Activated CD4-positive, alpha-beta T cell treated with anti-CD3 and anti-CD28 coated beads, Interleukin-2, amount 50 U/mL, for 16 hours (primary cell): ENCODE results near the gene OR6C76.
"Not testable (repeated sequence)": the region's sequence is repeated elsewhere in the genome, so short reads cannot be mapped to it uniquely, and the experiment has no call there.

Experiments used
- DNase-seq: peaks from one replicate; pipeline ENCODE4 v3.0.0-alpha.2; 2020

OR6C76 gene

DNA sequence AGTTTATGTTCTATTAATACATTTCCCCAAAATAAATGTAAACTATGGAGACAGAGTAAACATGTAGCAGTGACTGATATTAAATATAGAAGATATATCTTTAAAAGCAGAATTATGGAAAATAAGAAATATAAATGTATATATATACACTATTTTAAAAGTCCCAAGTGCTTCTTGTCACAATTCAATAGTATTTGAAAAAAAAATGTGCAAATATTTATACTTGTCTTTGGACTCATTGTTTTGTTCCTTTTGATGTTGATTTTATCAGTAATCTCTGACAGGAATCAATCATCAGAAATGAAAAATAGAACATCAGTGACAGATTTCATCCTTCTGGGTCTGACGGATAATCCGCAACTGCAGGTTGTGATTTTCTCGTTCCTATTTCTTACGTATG lies at the start of gene OR6C76:
TSS of gene OR6C76 (plus strand) at position 301 of the 400 bp plus-strand sequence. CDS start at position 301, 0 bp downstream.
- no peak for DNase-seq

DNA sequence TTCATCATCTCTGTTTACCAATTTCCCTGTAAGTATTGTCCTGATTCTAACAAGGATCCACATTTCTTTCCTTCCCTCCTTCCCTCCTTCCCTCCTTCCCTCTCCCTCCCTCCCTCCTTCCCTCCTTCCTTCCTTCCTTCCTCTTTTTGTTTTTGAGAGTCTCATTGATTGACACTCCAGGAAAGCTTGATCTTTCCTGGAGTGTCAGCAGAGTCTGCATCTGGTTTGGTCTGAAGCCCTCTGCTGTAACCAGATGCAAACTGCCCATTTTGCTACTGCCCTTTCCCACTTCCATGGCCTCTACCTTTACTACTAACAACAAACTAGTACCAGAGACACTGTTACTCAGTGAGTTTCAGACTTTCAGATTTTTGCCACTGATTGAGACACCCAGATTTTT lies 40.2 kb upstream of the OR6C76 start:
- DNase-seq: no peak

DNA sequence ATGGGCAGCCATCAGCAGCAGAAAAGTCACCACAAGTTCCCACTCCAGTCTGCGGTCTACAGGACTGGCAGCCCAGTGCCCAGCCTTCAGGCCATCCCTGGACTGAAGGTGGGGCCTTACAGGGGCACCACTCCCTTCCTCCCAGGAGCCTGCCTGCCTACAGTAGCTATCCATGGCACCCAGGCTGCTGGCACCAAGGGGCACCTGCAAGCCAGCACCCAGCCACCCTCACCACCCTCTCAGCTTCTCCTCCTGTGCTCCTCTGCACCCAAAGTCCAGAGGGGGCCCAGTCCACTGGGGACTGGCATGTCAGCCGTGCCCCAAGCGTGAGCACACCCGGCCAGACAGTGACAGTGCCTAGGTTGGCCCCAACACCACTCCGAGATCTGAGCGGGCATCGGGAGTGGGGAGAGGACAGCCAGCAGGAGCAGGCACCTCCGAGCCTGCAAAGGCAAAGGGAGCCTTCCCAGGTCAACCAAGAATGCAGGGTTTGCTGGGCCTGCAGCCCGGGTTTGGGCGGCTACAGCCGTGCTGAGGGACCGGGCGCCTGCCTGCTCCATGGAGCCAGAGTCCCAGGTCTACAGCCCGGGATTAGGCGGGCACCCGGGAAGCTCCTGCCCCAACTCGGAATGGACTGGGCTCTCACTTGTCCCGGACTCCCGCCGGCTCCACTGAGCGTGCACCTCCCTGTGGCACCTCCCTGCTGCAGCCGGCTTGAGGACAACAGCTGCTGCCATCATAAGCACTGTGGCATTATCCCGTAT lies 33.8 kb upstream of the OR6C76 start:
- DNase-seq: no peak

DNA sequence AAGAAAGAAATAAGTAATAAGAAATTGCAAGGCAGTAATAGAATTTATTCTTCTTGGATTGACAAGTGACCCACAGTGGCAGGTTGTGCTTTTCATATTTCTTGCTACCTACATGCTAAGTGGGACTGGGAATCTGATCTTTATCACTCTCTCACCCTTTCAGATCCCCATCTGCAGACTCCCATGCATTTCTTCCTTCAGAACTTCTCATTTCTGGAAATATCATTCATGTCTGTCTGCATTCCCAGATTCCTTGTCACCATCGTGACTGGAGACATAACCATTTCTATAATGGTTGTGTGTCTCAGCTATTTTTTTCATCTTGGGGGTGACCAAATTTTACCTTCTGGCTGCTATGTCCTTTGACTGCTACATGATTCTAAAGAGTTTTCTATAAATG lies 29.7 kb upstream of the OR6C76 start:
- DNase-seq: no peak

DNA sequence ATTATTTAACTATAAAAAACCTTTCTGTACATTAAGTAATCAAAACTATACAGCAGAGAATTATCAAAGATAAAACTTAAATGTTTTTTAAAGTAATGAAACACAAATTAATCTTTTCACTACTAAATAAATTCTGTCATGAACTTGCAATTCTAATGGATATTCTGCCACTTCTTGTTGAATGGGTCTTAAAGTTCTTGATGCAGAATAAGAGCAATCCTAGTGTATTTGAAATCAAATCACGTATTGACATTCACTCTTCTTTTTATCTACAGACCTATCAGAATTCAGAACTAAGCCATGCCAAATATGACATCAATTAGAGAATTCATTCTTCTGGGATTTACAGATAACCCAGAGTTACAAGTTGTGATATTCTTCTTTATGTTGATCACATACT lies 25.8 kb upstream of the OR6C76 start, which contains the start of gene OR6C65:
TSS of gene OR6C65 (plus strand) at position 301 of the 400 bp plus-strand sequence. CDS start at position 301, 0 bp downstream.
- DNase-seq: no peak

DNA sequence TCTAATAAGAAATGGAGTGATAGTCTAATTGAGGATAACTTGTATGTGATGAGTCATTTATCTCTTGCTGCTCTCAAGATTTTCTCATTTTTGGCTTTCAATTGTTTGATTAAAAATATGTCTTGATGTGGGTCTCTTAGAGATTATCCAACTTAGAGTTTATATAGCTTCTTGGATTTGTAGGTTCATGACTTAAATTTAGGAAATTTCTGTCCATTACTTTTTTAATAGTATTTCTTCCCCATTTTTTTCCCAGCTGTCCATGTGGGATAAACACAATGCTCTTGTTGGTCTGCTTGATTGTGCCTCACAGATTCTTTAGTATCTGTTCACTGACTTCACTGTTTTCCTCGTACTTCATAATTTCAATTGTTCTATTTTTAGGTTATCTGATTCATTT lies 18.2 kb upstream of the OR6C76 start:
- DNase-seq: no peak

DNA sequence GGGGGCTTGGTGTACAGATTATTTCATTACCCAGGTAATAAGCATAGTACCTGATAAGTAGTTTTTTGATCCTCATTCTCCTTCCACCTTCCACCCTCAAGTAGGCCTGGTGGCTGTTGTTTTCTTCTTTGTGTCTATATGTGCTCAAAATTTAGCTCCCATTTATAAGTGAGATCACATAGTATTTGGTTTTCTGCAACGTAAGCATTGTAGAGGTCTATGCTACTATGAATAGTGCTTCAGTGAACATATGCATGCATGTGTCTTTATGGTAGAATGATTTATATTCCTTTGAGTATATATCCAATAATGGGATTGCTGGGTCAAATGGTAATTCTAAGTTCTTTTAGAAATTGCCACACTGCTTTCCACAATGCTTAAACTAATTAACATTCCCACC lies 16.9 kb upstream of the OR6C76 start:
- not testable (repeated sequence) for DNase-seq

DNA sequence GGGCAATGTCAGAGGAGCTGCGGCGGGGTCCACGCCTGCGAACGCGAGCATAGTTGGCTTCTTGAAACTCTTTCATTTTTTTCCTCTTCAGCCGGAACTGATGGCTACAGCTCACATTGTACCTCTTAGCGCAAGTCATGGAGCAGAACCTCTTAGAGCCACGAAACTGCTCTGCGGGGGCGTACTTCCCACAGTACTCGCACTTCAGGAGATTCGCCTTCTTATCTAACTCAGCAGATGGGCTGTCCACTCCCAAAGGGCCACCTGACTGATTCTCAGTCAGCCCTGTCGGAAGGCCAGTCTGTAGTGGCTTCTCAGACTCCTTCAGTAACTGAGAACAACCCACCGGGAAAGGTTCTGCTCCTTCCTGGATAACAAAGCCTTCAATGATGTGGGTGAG lies 13.9 kb upstream of the OR6C76 start:
- not testable (repeated sequence) for DNase-seq

DNA sequence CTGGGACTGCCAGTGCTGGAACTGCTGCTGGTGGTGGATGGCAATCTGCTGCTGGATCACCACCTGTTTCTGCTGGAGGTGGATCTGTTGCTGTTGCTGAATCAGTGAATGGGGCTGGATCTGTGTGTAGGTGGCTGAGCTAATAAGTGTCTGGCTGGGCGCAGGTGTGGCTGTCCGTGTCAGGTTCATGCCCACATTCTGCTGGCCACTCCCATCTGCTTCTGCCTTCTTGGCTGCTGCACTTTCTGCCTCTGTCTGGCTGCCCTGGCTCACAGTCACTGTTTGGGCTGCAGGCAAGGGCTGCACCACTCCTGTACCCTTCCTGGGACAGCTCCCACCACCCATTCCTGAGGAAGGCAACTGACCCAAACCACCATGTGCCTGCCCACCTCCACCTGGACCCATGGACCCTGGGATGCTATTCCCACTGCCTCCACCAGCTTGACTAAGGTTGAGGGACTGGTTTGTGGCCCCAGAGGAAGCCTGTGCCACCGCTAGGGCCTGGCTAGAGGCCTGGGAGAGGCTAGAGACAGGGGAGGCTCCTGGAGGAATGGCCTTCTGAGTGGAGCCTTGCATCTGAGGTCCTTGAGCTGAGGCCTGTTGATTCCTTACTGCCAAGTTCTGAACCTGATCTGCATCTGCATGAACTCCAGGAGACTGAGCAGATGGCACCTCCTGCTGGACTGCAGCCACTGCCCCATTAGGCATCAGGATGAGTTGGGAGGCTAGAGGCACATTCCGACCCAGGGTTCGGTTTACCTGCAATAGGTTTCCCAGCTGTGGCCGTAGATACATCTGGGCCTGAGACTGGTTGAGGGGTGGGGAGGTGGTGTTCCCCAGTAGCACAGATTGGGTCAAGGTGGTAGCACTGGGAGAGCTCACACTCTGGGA lies 12.3 kb upstream of the OR6C76 start:
- not testable (repeated sequence) for DNase-seq

DNA sequence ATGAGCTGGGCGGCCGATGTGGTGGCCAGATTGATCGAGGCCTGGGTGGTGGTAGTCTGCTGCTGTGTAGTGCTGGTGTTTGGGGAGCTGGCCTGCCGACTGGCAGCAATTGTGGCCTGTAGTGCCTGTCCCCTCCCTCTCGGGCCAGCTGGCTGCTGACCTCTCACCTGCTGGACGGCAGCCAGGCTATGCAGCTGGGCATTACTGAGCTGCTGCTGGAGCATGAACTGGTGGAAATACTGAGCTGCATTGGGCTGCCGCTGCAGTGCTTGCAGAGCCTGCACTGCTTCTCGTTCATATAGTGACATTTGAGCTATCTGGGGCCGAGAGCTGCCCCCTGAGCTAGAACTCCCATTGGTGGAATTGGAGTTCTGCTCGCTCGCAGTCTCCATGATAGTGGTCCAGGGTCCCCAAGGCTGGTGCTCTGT lies 11.6 kb upstream of the OR6C76 start:
- not testable (repeated sequence) for DNase-seq

DNA sequence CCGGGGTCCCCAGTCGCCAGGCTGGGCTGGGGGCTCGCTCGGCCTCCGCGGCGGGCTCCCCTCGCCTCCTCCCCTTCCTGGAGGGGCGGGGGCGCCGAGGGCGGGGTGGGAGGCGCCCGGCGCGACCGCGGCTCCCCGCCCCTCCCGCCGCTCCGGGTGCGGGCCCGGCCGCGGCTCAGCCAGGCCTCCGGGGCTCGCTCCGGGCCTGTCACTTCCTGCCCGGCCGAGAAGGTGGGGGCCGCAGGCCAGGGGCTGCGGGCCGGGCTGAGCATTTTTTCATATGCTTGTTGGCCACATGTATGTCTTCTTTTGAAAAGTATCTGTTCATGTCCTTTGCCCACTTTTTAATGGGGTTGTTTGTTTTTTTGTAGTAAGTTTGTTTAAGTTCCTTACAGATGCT lies 11.2 kb upstream of the OR6C76 start:
- DNase-seq: not testable (repeated sequence)

DNA sequence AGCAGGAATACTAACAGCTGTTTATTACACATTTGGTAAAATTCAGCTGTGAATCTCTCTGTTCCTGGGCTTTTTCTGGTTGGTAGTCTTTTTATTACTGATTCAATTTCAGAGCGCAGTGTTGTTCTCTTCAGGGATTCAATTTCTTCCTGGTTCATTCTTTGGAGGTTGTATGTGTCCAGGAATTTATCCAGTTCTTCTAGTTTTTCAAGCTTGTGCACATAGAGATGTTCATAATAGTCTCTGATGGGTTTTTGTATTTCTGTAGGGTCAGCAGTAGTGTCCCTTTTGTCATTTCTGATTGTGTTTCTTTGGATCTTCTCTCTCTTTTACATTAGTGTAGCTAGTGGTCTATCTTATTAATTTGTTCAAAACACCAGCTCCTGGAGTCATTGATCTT lies 9.1 kb upstream of the OR6C76 start:
- DNase-seq: no peak

DNA sequence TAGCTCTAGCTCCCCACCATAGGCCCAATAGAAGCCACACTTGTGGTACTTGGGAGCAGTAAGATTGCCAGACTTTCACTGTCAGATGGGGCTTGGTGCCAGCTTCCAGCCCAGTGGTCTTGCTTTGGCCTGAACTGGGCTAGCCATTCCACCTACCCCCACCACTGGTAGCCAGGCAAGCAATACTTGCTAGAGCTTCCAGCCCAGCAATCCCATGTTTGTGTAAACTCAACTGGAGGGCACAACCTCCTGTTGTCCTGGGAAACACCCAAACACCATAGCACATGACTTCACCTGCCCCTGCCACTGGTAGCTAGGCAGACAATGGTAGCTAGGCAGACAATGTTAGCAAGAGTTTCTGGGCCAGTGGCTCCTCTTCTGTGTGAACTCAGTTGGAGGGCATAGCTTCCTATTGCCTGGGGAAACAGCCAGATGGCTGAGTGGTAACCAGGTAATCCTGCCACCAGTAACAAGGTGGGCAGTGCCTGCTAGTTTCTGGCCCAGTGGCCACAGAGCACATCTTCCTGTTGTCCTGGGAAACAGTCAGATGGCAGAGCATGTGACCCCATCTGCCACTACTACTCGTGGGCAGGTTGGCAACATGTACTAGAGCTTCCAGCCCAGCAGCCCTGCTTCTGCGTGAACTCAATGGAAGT lies 5.6 kb upstream of the OR6C76 start:
- DNase-seq: no peak

DNA sequence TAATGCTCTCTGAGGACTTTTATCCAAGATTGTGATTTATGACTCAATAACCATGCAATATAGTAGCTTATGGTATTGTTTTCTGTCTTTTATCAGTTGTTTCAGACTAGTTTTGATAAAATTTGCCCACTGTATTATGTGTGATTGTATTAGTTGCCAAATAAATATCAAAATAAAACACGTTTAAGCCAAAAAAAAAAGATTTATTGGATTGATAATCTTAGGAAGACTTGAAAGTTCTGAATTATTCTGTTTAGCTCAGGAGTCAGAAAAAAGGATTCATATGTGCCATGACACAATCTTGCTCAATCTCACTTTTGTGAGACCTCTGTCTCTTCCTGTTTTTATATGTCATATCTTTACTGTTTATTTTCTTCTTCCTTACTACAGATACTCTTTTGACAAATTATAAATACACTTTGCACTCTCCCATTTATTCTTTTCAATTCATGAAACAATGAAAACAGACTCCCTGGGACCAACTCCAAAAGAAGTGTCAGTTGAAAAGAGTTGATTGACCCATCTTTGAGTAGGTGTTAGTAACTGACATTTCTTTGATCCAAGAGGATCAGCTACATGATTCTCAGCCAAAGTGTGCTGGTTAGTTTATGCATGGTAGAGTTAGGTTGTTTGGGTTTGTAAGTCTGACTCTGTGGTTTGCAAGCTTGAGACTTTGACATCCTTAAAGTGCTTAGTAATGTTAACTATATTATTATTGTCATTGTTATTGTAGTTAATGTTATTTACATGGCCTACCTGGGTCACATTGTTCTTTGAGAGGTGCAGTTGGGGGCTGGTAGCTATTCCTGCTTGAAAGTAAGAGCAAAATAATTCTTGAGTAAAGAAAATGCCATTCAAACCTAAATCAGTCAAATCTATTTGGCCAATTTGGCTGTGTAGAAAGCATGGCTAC lies 2.5 kb downstream of the OR6C76 start:
- DNase-seq: no peak

DNA sequence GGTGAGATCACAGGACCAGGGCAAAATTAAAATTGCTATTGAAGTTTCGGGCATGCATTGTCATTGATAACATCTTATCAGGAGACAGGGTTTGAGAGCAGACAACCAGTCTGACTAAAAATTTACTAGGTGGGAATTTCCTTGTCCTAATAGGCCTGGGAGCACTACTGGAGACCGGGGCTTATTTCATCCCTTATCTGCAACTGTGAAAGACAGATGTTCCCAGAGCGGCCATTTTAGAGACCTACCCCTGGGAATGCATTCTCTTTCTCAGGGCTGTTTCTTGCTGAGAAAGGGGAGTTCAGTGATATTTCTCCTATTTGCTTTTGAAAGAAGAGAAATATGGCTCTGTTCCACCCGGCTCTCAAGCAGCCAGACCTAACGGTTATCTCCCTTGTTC lies 15.2 kb downstream of the OR6C76 start:
- not testable (repeated sequence) for DNase-seq

DNA sequence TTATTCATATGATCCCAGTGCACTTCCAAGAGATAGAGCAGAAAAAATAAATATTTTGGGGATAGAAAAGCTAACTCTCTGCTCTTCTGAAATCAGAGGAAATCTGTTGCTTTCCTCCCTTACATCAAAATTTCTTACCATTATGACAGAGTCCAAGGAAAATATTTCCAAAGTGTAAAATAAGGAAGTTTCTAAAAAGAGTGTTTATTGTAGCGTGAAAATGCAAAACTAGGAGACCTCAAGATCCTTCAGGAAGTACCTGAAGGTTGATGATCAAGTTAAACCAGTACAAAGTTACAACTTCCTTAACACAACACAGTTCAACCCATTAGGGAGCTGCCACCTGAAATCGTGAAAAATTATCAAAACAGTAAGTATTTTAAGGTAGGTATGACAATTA lies 17.7 kb downstream of the OR6C76 start, which contains the start of gene OR6C2:
TSS of gene OR6C2 (plus strand) at position 301 of the 400 bp plus-strand sequence. CDS start 8,138 bp downstream, outside the sequence.
- DNase-seq: no peak

DNA sequence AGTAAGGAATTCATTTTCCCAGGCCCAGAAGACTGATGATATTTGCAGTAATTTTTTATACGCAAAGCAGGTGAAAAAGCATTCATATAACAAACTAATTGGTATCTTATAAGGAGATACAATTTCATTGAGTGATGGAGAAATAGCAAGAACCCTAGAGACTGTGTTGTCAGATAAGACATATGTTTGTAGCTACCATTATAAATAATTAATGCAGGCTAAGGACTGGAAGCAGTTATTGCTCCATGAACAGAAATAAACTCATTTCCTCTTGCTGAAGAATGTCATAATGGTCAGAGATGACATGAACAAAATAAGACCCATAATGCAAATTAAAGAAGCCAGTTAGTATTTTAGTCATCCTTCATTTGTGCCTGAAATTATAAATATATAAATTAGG lies 19.3 kb downstream of the OR6C76 start:
- no peak for DNase-seq

DNA sequence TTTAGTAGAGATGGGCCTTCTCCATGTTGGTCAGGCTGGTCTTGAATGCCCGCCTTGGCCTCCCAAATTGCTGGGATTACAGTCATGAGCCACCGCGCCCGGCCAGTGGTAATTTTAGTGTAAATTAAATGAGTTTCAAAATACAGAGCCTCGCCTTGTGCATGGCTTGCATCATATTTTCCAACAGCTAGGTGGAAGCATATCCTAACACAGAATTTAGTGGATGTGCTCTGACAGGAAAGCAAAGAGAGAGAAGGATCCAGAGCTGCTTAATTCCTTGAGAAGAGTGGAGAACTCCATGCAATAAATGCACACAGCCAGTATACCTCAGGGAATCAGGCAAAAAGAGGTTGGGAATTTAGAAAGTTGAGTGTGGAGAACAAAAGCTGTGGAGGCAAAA lies 20.3 kb downstream of the OR6C76 start:
- DNase-seq: no peak

DNA sequence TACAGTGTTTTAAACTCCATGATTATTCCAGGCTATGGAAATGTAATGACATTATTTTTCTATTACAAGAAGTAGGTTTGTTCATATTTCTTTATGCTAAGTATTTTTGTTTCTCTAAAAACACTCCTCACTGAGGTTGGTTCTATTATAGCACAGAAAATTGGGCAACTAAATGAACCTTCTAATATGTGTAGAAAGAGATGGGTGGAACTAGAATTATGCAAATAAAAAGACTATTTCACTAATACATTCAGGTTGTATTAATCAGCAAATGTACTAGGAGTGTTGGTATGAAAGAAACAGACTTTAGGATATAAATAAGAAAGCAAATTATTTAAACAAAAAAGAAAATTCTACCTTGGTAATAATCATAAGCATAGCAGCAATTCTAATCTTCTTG lies 22.8 kb downstream of the OR6C76 start:
- no peak for DNase-seq

DNA sequence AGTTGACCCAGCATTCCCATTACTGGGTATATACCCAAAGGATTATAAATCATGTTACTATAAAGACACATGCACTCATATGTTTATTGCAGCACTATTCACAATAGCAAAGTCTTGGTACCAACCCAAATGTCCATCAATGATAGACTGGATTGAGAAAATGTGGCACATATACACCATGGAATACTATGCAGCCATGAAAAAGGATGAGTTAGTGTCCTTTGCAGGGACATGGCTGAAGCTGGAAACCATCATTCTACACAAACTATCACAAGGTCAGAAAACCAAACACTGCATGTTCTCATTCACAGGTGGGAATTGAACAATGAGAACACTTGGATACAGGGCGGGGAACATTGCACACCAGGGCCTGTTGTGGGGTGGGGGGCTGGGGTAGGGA lies 38.9 kb downstream of the OR6C76 start:
- DNase-seq: not testable (repeated sequence)

DNA sequence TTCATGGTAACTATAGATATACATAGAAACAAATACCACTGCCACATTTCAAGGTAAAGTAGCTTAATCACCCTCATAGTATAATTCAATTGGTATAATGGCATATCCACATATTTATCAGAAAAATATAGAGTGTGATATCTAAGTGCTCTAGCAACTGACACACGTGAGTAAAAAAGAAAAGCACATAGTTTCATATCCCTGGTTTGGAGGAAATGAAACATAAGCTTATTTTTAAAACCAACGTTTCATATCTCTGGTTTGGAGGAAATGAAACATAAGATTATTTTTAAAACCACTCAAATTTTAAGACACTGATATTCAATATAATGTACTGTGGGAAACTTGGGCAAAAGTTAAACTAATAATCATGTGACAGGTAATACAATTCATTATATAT lies 41.8 kb downstream of the OR6C76 start:
- no peak for DNase-seq

DNA sequence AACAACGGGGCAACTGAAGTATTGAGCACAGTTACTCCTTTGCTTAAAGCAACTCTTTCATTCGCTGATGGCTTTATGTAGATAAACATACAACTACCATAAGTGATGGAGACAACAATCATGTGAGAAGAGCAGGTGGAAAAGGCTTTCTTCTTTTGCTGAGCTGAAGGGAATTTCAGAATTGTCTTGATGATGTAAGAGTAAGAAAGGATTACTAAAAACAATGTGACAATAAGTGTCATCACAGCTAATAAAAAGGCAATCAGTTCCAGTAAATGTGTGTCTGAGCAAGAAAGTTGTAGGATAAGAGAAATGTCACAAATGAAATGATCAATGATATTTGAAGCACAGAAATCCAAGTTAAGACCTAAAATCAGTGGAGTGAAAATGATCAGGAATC lies 43.2 kb downstream of the OR6C76 start:
- no peak for DNase-seq
